Peyer's patch (tissue), 4 donors: ENCODE measurements around the gene MTMR3.

ENCODE experiments used
- POLR2A ChIP-seq, 2 donors: fragments of 450-650 bp; IDR thresholded peaks; one replicate each; pipeline ENCODE4 v1.5.1; 2017; ENCODE audit warnings: antibody characterized with exemption in 2 of 2, mild to moderate bottlenecking in 2 of 2, moderate library complexity in 2 of 2
- TF ChIP-seq, protein P1 (sequence below), 6 experiments: fragments of 450-650 bp in 4 of 6; fragments of 200-600 bp in 2 of 6; sonication (generic) in 1 of 6; IDR thresholded peaks; one replicate each; pipeline ENCODE4 v1.5.1; 2017 to 2019; ENCODE audit warnings: antibody characterized with exemption in 6 of 6, mild to moderate bottlenecking in 3 of 6, moderate library complexity in 1 of 6

DNA sequence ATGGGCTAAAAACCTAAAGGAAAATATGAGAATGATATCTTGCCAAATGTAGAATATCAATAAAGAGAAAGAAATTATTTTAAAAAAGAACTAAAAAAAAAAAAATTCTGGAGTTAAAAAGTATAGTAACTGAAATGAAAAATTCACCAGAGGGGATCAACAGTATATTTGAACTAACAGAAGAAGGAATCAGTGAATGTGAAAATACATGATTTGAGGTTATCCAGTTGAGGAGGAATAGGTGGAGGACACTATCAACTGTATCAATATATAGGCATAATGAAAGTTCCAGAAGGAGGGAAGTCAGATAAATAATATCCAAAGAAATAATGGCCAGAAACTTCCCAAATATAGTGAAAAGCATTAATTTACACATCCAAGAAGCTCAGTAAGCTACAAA is 181.2 kb downstream of the MTMR3 start:
- TF ChIP-seq, protein P1, sequence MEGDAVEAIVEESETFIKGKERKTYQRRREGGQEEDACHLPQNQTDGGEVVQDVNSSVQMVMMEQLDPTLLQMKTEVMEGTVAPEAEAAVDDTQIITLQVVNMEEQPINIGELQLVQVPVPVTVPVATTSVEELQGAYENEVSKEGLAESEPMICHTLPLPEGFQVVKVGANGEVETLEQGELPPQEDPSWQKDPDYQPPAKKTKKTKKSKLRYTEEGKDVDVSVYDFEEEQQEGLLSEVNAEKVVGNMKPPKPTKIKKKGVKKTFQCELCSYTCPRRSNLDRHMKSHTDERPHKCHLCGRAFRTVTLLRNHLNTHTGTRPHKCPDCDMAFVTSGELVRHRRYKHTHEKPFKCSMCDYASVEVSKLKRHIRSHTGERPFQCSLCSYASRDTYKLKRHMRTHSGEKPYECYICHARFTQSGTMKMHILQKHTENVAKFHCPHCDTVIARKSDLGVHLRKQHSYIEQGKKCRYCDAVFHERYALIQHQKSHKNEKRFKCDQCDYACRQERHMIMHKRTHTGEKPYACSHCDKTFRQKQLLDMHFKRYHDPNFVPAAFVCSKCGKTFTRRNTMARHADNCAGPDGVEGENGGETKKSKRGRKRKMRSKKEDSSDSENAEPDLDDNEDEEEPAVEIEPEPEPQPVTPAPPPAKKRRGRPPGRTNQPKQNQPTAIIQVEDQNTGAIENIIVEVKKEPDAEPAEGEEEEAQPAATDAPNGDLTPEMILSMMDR (IDR thresholded peaks at IDR 0.05): no peak
- no peak for TF ChIP-seq POLR2A (IDR thresholded peaks at IDR 0.05)
